Umbilical cord (tissue), 2 donors: Measurements from ENCODE around the gene CX3CR1. TPM values are rescaled to one million over a fixed set of nuclear protein-coding genes. Genes with fewer than 3 reads are reported as not detected.

Experiments
- DNase-seq: peaks from one replicate; pipeline ENCODE4 v3.0.0-alpha.2; 2015; ENCODE audit warnings: low spot score
- total RNA-seq: library from RNA; depleted of rRNA; stranded (reverse); fragments of >200 nt; gene quantifications from one replicate; pipeline ENCODE4 v1.2.3, GENCODE V29; 2014; ENCODE audit warnings: low replicate concordance; ENCODE audit not compliant: insufficient read depth

The CX3CR1 gene
- total RNA-seq, 1 donor from 2014 or later: 6.5 TPM

DNA sequence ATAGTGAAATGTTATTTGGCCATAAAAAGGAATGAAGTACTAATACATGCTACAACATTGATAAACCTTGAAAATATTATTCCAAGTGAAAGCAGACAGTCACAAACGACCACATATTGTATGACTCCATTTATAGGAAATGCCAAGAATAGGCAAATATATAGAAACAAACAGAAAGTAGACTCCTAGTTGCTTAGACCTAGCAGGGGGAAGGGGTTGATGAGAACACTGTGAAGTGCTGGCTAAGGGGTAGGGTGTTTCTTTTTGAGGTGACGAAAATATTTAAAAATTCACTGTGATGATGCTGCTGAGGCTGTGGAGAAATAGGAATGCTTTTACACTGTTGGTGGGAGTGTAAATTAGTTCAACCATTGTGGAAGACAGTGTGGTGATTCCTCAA lies 56.9 kb downstream of the CX3CR1 start:
- DNase-seq: no peak

DNA sequence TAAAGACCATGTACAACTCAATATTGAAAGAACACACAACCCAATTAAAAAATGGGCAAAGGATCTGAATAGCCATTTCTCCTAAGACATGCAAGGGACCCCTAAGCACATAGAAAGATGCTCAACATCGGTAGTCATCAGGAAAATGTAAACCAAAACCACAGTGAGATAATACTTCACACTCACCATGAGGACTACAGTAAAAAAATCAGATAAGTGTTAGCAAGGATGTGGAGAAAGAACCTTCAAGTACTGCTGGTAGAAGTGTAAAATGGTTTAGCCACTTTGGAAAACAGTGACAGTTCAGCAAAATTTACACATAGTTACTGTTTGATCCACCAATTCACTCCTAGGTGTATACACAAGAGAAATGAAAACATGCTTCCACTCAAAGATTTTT lies 57.4 kb downstream of the CX3CR1 start:
- DNase-seq: no peak

DNA sequence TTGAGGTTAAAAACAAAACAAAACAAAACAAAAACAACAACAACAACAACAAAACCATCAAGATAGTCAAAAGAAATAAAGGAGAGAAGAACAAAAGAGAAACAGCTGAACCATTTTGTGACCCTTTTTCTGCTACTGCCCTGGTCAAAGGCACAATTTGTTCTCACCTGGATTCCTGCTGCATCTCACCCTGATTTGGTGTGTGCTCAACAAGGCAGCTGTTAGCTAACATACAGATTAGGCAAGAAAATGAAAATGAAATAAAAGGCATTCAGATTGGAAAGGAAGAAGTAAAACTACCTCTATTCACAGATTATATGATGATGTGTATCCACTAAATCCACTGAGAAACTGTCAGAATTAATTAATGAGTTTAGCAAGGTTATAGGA lies 58.7 kb downstream of the CX3CR1 start:
- no peak for DNase-seq

DNA sequence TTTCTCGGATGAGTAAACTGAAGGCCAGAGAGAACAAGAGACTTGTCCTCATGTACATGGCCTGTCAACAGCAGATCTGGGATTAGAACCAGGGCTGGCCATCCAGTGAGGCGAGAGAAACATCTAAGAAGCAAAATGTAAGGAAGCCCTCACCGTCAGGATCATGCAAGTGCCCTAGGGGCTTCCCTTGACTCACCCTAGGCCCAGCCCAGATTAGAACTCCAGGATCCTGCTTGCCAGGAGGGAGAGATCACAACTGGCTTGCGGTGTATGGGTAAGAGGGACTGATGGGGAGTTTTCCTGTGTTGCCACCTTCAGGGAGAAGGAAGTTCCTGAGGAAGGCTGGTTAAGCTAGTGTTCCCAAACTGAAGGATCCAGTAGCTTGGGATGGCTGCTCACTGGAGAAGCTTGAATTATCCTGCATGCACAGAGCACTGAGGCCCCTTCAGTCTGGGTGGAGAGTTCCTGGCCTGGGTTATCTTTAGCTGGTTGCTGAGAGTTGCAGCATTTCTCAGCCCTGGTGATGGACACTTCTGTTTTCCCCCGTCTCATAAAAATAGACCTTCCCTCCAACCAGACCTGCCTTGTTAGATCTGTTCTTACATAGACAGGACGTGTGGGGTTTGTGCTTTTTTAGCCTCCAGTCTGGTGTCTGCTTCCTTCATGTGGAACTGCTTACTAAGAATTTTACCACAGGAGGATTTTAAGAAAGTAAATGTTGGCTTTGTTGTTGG lies 59.3 kb downstream of the CX3CR1 start:
- DNase-seq: peak; percentile 65

DNA sequence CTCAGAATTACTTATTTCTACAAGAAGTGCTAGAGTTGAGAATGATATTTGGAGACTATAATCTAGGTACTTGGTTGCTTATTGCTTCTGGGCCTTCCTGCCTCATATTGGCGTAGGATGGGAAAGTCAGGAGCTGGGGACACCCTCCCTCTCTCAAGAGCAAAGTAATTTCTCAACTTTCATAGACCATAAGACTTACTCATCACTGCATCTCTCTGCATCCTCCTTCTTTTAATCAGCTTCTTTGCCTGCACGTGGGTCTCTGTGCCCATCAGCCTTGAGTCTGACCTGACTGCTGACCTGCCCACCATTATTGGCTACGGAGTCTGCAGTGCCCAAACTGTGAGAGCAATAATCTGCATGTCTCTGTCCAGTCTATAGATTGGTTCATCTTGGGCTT lies 60.1 kb downstream of the CX3CR1 start:
- no peak for DNase-seq

DNA sequence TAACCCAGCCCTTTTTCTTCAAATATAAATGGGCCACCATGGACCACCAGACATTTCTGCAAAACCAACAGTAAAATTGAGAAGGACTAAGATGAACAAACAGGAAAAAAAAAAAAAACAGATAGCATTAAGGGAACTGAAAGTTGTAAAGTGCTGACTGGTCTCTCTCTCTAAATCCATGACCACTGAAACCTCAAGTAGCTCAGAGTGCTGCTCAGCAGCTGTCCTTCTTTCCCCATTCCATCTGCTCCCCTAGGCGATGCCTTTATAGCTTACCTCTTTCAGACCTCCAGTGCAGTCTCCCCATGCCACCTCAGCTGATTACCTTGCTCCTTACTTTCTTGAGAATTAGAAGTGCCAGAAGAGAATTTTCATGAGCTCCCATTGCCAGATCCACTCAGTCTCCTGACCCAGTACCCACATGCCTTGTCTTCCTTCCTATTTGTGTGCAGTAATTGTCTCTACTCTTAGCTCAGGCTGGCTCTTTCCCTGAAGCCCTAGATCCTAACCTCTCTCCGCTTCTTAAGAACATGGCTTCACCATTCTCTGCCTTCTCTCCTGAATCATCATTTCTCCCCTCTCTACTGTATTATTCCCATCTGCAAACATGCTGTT lies 63.6 kb downstream of the CX3CR1 start:
- peak; percentile 35 for DNase-seq

DNA sequence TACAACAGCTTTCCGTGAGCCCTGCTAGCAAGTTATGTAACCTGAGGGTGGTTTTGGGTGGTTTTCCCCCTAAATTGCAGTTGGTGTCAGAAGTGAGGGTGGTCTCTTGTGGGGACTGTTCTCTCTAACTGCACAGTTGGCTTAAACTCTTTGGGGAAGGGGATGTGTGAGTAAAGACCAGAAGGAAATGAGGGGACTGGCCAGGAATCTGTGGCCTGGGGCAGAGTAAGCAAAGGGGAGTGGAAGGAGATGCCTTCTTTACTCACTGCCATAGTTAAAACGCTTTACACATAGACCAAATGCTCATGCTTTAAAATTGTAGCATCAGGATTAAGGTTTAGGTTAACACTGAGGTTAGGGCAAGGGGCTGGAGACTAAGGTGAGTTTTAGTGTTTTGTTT lies 66.2 kb downstream of the CX3CR1 start:
- DNase-seq: no peak

Other genes starting within 250 kb of the CX3CR1 start
- 2.2 TPM for gene SCN11A, start 228.1 kb downstream of the CX3CR1 start, total RNA-seq
- gene WDR48, start 228.0 kb downstream of the CX3CR1 start, total RNA-seq: 59.9 TPM
- gene GORASP1, start 172.4 kb downstream of the CX3CR1 start, total RNA-seq: 36.4 TPM
- 6.0 TPM for gene TTC21A, start 172.4 kb downstream of the CX3CR1 start, total RNA-seq
- 53.0 TPM for gene CSRNP1, start 126.4 kb downstream of the CX3CR1 start, total RNA-seq
- gene XIRP1, start 87.4 kb downstream of the CX3CR1 start, total RNA-seq: 0.72 TPM
- 18.3 TPM for gene CCR8, start 49.7 kb upstream of the CX3CR1 start, total RNA-seq
- gene SLC25A38, start 103.3 kb upstream of the CX3CR1 start, total RNA-seq: 13.5 TPM
- 629 TPM for gene RPSA, start 126.7 kb upstream of the CX3CR1 start, total RNA-seq
- 1.9 TPM for gene MOBP, start 187.6 kb upstream of the CX3CR1 start, total RNA-seq